HCT116 (cell line): ENCODE results near the gene KCND3. TPM values are rescaled to one million over a fixed set of nuclear protein-coding genes. Genes with fewer than 3 reads are reported as not detected.

Experiments
- ATAC-seq: fragments of 200-7000 bp; cut with Tn5 transposase; 2 replicates; pipeline ENCODE4 v1.9.1; 2020; ENCODE audit warnings: mild to moderate bottlenecking, moderate library complexity
- BruUV-seq: library from RNA; stranded (reverse); fragments of 400-500 nt; replicated peaks from 2 replicates; lab custom pipeline; 2021; lab: Mats Ljungman, UMichigan
- CTCF ChIA-PET: fragments of 300-600 bp; sonication (Branson Sonifier 250); formaldehyde crosslinking; loops from one replicate; lab custom pipeline; 2021; ENCODE audit warnings: antibody characterized with exemption; lab: Charles Lee
- POLR2A ChIA-PET: fragments of 300-600, 350-600 bp; sonication (Branson Sonifier 250); formaldehyde crosslinking; loops from one replicate; lab custom pipeline; 2021; ENCODE audit warnings: antibody characterized with exemption; lab: Charles Lee
- RAD21 ChIA-PET, 2 experiments: fragments of 300-600 bp; sonication (Branson Sonifier 250); formaldehyde crosslinking; loops; one replicate each; lab custom pipeline; 2023; ENCODE audit warnings: low total read pairs in 2 of 2; ENCODE audit not compliant: uncharacterized antibody in 2 of 2, unreplicated experiment in 2 of 2, low non-redundant PET in 1 of 2; lab: Charles Lee
- DNase-seq: peaks from one replicate; pipeline ENCODE4 v3.0.0-alpha.2; 2010; ENCODE audit warnings: low read depth, low spot score
- H2AFZ ChIP-seq: fragments of 200-600 bp; shearing (Covaris generic), sonication (generic); 2 replicates; pipeline ENCODE4 v1.6.1; 2017; ENCODE audit warnings: low read depth, mixed run types, mixed read lengths, antibody characterized with exemption, low read length; ENCODE audit not compliant: poor library complexity, severe bottlenecking
- H3K27ac ChIP-seq: 2 replicates; pipeline ENCODE4 v1.5.1; 2012; ENCODE audit warnings: low read depth, low read length
- H3K27me3 ChIP-seq: fragments of 200-600 bp; sonication (generic); 2 replicates; pipeline ENCODE4 v1.6.1; 2016; ENCODE audit warnings: mixed run types, low read length, mixed read lengths; ENCODE audit not compliant: insufficient read depth
- H3K36me3 ChIP-seq, 2 experiments: fragments of 200-500 bp in 1 of 2; fragments of 200-600 bp in 1 of 2; sonication (Bioruptor generic) in 1 of 2; sonication (generic) in 1 of 2; 2 replicates each; pipeline versions ENCODE4 v1.5.1 to v1.6.1; 2014 to 2016; ENCODE audit warnings: low read length in 2 of 2, inconsistent platforms in 1 of 2, mixed read lengths in 1 of 2, mixed run types in 1 of 2; ENCODE audit not compliant: insufficient read depth in 2 of 2, control insufficient read depth in 1 of 2
- H3K4me1 ChIP-seq, 2 experiments: fragments of 200-600 bp in 1 of 2; sonication (generic) in 1 of 2; 2 replicates each; pipeline versions ENCODE4 v1.5.1 to v1.6.1; 2012 to 2017; ENCODE audit warnings: low read length in 2 of 2, inconsistent platforms in 1 of 2, mild to moderate bottlenecking in 1 of 2, mixed read lengths in 1 of 2, mixed run types in 1 of 2, moderate library complexity in 1 of 2; ENCODE audit not compliant: insufficient read depth in 2 of 2, control insufficient read depth in 1 of 2
- H3K4me2 ChIP-seq: fragments of 200-600 bp; sonication (generic); 2 replicates; pipeline ENCODE4 v1.6.1; 2017; ENCODE audit warnings: mixed run types, low read length, mixed read lengths
- H3K4me3 ChIP-seq, 2 experiments: fragments of 200-600 bp in 1 of 2; sonication (generic) in 1 of 2; replicated peaks in 1 of 2; 2 replicates each; pipeline ENCODE4 v1.5.1; 2011 to 2016; ENCODE audit warnings: low read length in 2 of 2, control low read depth in 1 of 2, low read depth in 1 of 2, mild to moderate bottlenecking in 1 of 2, mixed read lengths in 1 of 2, mixed run types in 1 of 2
- H3K79me2 ChIP-seq: fragments of 200-600 bp; sonication (generic); 2 replicates; pipeline ENCODE4 v1.6.1; 2017; ENCODE audit warnings: mild to moderate bottlenecking, mixed run types, low read length, moderate library complexity, mixed read lengths; ENCODE audit not compliant: insufficient read depth
- H3K9ac ChIP-seq: fragments of 200-600 bp; sonication (generic); 2 replicates; pipeline ENCODE4 v1.6.1; 2016; ENCODE audit warnings: low read length, mixed read lengths
- H3K9me2 ChIP-seq: fragments of 200-600 bp; sonication (generic), shearing (Covaris generic); 2 replicates; pipeline ENCODE4 v1.6.1; 2017; ENCODE audit warnings: mixed run types, mild to moderate bottlenecking, moderate library complexity; ENCODE audit not compliant: insufficient read depth
- H3K9me3 ChIP-seq, 2 experiments: fragments of 200-500 bp in 1 of 2; fragments of 200-600 bp in 1 of 2; sonication (Bioruptor generic) in 1 of 2; sonication (generic) in 1 of 2; 2 replicates each; pipeline ENCODE4 v1.6.1; 2014 to 2017; ENCODE audit warnings: low read length in 2 of 2, mixed read lengths in 2 of 2, inconsistent platforms in 1 of 2, low read depth in 1 of 2, mild to moderate bottlenecking in 1 of 2, mixed run types in 1 of 2, moderate library complexity in 1 of 2; ENCODE audit not compliant: control insufficient read depth in 1 of 2, insufficient read depth in 1 of 2
- H4K20me1 ChIP-seq: fragments of 200-600 bp; sonication (generic), shearing (Covaris generic); 2 replicates; pipeline ENCODE4 v1.6.1; 2017; ENCODE audit warnings: mixed run types, mild to moderate bottlenecking, moderate library complexity; ENCODE audit not compliant: insufficient read depth
- EGR1 ChIP-seq: IDR thresholded peaks from 2 replicates; pipeline ENCODE4 v1.6.1; 2012; ENCODE audit warnings: low read depth
- ELF1 ChIP-seq: IDR thresholded peaks from 2 replicates; pipeline ENCODE4 v1.6.1; 2012; ENCODE audit warnings: low read depth, borderline replicate concordance
- EZH2 ChIP-seq: fragments of 200-600 bp; sonication (generic); IDR thresholded peaks from 2 replicates; pipeline ENCODE4 v1.6.1; 2017; ENCODE audit warnings: antibody characterized with exemption, mixed run types
- FOSL1 ChIP-seq: IDR thresholded peaks from 2 replicates; pipeline ENCODE4 v1.6.1; 2012; ENCODE audit warnings: low read depth
- JUND ChIP-seq: IDR thresholded peaks from 2 replicates; pipeline ENCODE4 v1.6.1; 2012
- MAX ChIP-seq: IDR thresholded peaks from 2 replicates; pipeline ENCODE4 v1.6.1; 2012
- POLR2A ChIP-seq: IDR thresholded peaks from 2 replicates; pipeline ENCODE4 v1.7.0; 2011; ENCODE audit warnings: borderline replicate concordance; ENCODE audit not compliant: insufficient read depth, insufficient read length; ENCODE audit errors: extremely low read depth
- POLR2AphosphoS5 ChIP-seq: IDR thresholded peaks from 2 replicates; pipeline ENCODE4 v1.6.1; 2011; ENCODE audit warnings: mild to moderate bottlenecking, low read depth, low read length, moderate library complexity
- SP1 ChIP-seq: IDR thresholded peaks from 2 replicates; pipeline ENCODE4 v1.6.1; 2012; ENCODE audit warnings: low read depth
- YY1 ChIP-seq: IDR thresholded peaks from 2 replicates; pipeline ENCODE4 v1.6.1; 2011; ENCODE audit warnings: low read length, low read depth, moderate library complexity, mild to moderate bottlenecking; ENCODE audit not compliant: insufficient replicate concordance; ENCODE audit errors: extremely low read depth
- ZNF274 ChIP-seq: fragments of 200-500 bp; sonication (Bioruptor generic); IDR thresholded peaks from 2 replicates; pipeline ENCODE4 v1.6.1; 2014; ENCODE audit warnings: mild to moderate bottlenecking, low read depth, low read length, inconsistent platforms
- intact Hi-C: fragments of 100-400 bp; cut with micrococcal nuclease; formaldehyde crosslinking; loops from 2 replicates; pipeline ENCODE4 v1.10.0; 2022
- total RNA-seq: library from RNA; stranded (reverse); gene quantifications from one replicate; pipeline ENCODE4 v1.2.1, GENCODE V29; 2021; ENCODE audit not compliant: unreplicated experiment
- TF ChIP-seq, protein P1 (sequence below): IDR thresholded peaks from 2 replicates; pipeline ENCODE4 v1.6.1; 2012; ENCODE audit warnings: low read depth
- TF ChIP-seq, protein P2 (sequence below), 3 experiments: fragments of 200-600 bp in 1 of 3; sonication (generic) in 1 of 3; IDR thresholded peaks in 2 of 3; conservative IDR thresholded peaks in 1 of 3; 2 replicates each; pipeline ENCODE4 v1.5.1; 2012 to 2017; ENCODE audit warnings: low read depth in 2 of 3, low read length in 2 of 3, antibody characterized with exemption in 1 of 3, borderline replicate concordance in 1 of 3, control low read depth in 1 of 3, mild to moderate bottlenecking in 1 of 3, mixed read lengths in 1 of 3, mixed run types in 1 of 3, moderate library complexity in 1 of 3; ENCODE audit not compliant: insufficient read depth in 1 of 3

Gene KCND3
- total RNA-seq, 1 experiment from 2014 or later = 0.44 TPM

DNA sequence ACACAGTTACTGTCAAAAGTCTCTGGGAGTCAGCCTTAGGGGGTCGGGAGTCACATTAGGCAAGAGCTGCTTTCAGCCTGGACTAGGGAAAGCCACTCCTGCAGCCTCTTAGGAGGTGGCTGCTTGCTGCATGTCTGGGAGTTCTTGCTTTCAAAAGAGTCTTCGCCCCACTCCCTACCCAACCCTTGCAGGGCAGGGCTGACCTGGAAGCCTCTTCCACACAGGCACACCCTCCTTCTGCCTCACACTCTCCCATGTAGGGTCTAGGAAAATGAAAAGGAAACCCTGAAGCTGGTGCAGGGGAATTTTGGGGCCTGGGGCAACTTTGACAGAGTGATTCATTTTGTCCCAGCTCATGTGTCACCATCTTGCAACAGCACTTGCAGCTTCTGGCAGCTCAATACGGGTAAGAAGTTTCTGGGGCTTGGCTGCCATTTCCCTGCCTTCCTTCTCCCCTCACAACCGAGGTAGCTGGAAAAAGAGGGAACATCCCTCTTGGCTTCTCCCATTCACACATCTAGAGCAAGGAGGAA lies 37.3 kb downstream of the KCND3 start:
- no peak for ATAC-seq
- H3K9ac ChIP-seq = no peak overlapping the region
- peaks cover 51% of the 10 kb centered on the region for H3K27me3 ChIP-seq
- H2AFZ ChIP-seq = no peak overlapping the region
- no peaks in the 10 kb centered on the region for H3K36me3 ChIP-seq
- no peak overlapping the region for H3K4me3 ChIP-seq
- H3K27ac ChIP-seq = no peak overlapping the region
- no peak overlapping the region for H3K4me2 ChIP-seq
- POLR2A ChIA-PET = no interaction called here
- H3K9me3 ChIP-seq = no peaks in the 10 kb centered on the region
- DNase-seq = no peak
- intact Hi-C loops = no loop called here
- H3K79me2 ChIP-seq = no peaks in the 10 kb centered on the region
- H3K4me1 ChIP-seq = no peaks in the 10 kb centered on the region
- RAD21 ChIA-PET = no interaction called here
- CTCF ChIA-PET = no interaction called here
- H4K20me1 ChIP-seq = no peaks in the 10 kb centered on the region
- H3K9me2 ChIP-seq = no peaks in the 10 kb centered on the region
- no TSS peak for BruUV-seq
- TF ChIP-seq POLR2A (no peak), JUND (no peak), EZH2 (no peak), FOSL1 (no peak), MAX (no peak), SP1 (no peak), ZNF274 (no peak), ELF1 (no peak), POLR2AphosphoS5 (no peak), YY1 (no peak), EGR1 (no peak)
- TF ChIP-seq, protein P1, sequence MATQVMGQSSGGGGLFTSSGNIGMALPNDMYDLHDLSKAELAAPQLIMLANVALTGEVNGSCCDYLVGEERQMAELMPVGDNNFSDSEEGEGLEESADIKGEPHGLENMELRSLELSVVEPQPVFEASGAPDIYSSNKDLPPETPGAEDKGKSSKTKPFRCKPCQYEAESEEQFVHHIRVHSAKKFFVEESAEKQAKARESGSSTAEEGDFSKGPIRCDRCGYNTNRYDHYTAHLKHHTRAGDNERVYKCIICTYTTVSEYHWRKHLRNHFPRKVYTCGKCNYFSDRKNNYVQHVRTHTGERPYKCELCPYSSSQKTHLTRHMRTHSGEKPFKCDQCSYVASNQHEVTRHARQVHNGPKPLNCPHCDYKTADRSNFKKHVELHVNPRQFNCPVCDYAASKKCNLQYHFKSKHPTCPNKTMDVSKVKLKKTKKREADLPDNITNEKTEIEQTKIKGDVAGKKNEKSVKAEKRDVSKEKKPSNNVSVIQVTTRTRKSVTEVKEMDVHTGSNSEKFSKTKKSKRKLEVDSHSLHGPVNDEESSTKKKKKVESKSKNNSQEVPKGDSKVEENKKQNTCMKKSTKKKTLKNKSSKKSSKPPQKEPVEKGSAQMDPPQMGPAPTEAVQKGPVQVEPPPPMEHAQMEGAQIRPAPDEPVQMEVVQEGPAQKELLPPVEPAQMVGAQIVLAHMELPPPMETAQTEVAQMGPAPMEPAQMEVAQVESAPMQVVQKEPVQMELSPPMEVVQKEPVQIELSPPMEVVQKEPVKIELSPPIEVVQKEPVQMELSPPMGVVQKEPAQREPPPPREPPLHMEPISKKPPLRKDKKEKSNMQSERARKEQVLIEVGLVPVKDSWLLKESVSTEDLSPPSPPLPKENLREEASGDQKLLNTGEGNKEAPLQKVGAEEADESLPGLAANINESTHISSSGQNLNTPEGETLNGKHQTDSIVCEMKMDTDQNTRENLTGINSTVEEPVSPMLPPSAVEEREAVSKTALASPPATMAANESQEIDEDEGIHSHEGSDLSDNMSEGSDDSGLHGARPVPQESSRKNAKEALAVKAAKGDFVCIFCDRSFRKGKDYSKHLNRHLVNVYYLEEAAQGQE = no peak
- TF ChIP-seq, protein P2, sequence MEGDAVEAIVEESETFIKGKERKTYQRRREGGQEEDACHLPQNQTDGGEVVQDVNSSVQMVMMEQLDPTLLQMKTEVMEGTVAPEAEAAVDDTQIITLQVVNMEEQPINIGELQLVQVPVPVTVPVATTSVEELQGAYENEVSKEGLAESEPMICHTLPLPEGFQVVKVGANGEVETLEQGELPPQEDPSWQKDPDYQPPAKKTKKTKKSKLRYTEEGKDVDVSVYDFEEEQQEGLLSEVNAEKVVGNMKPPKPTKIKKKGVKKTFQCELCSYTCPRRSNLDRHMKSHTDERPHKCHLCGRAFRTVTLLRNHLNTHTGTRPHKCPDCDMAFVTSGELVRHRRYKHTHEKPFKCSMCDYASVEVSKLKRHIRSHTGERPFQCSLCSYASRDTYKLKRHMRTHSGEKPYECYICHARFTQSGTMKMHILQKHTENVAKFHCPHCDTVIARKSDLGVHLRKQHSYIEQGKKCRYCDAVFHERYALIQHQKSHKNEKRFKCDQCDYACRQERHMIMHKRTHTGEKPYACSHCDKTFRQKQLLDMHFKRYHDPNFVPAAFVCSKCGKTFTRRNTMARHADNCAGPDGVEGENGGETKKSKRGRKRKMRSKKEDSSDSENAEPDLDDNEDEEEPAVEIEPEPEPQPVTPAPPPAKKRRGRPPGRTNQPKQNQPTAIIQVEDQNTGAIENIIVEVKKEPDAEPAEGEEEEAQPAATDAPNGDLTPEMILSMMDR (IDR thresholded peaks at IDR 0.05 in 2 of 3, conservative IDR thresholded peaks at IDR 0.05 in 1 of 3; ENCODE audit: borderline replicate concordance in 1 of 3, insufficient read depth in 1 of 3, low read depth in 2 of 3, low read length in 2 of 3) = no peak
